SU-DHL-6 (cell line): Measurements from ENCODE around the gene MTMR3.

ENCODE experiments used
- H2AFZ ChIP-seq: fragments of 200-600 bp; sonication (generic); 2 replicates; pipeline ENCODE4 v1.6.1; 2014; ENCODE audit warnings: low read depth, mild to moderate bottlenecking, moderate library complexity, mixed read lengths, antibody characterized with exemption, low read length; ENCODE audit not compliant: severe bottlenecking
- H3F3A ChIP-seq: fragments of 200-600 bp; shearing (Covaris generic); 2 replicates; pipeline ENCODE4 v1.6.0; 2016; ENCODE audit warnings: antibody characterized with exemption, mild to moderate bottlenecking; ENCODE audit not compliant: insufficient read depth
- H3K27ac ChIP-seq: fragments of 200-600 bp; sonication (generic); 2 replicates; pipeline ENCODE4 v1.5.1; 2016; ENCODE audit warnings: low read depth, mild to moderate bottlenecking, low read length, moderate library complexity, mixed read lengths
- H3K27me3 ChIP-seq: fragments of 200-600 bp; sonication (generic), shearing (Covaris generic); 2 replicates; pipeline ENCODE4 v1.6.0; 2014; ENCODE audit warnings: mild to moderate bottlenecking, low read length
- H3K36me3 ChIP-seq: fragments of 200-600 bp; sonication (generic); 2 replicates; pipeline ENCODE4 v1.6.1; 2014; ENCODE audit warnings: mild to moderate bottlenecking, low read length, mixed read lengths
- H3K4me2 ChIP-seq: fragments of 300-600, 200-600 bp; shearing (Covaris generic), sonication (generic); 2 replicates; pipeline ENCODE4 v1.6.0; 2014; ENCODE audit warnings: low read length, low read depth, mild to moderate bottlenecking; ENCODE audit not compliant: poor library complexity, severe bottlenecking
- H3K4me3 ChIP-seq: fragments of 200-600 bp; sonication (generic); 2 replicates; pipeline ENCODE4 v1.5.1; 2014; ENCODE audit warnings: antibody characterized with exemption, low read length, mild to moderate bottlenecking, mixed read lengths; ENCODE audit not compliant: insufficient read depth, poor library complexity, severe bottlenecking
- H3K79me2 ChIP-seq: fragments of 200-600 bp; sonication (generic); 2 replicates; pipeline ENCODE4 v1.6.1; 2014; ENCODE audit warnings: mild to moderate bottlenecking, low read length, moderate library complexity; ENCODE audit not compliant: insufficient read depth
- H3K9ac ChIP-seq: fragments of 200-600 bp; sonication (generic); 2 replicates; pipeline ENCODE4 v1.7.0; 2014; ENCODE audit warnings: mild to moderate bottlenecking, low read length
- H3K9me2 ChIP-seq: fragments of 200-600 bp; sonication (generic); replicated peaks from 2 replicates; pipeline ENCODE4 v1.6.1; 2014; ENCODE audit warnings: low read length; ENCODE audit not compliant: insufficient read depth
- H3K9me3 ChIP-seq: fragments of 200-600 bp; sonication (generic); 2 replicates; pipeline ENCODE4 v1.6.1; 2014; ENCODE audit warnings: low read length, mixed read lengths; ENCODE audit not compliant: insufficient read depth
- H4K20me1 ChIP-seq: fragments of 200-600 bp; sonication (generic); 2 replicates; pipeline ENCODE4 v1.6.1; 2014; ENCODE audit warnings: low read depth, mild to moderate bottlenecking, antibody characterized with exemption, low read length, moderate library complexity, mixed read lengths
- EZH2phosphoT487 ChIP-seq: fragments of 200-600 bp; sonication (generic), shearing (Covaris generic); conservative IDR thresholded peaks from 2 replicates; pipeline ENCODE4 v1.6.1; 2018; ENCODE audit warnings: mild to moderate bottlenecking, antibody characterized with exemption, low read length, moderate library complexity, mixed read lengths
- TF ChIP-seq, protein P1 (sequence below): fragments of 200-600 bp; sonication (generic); IDR thresholded peaks from one replicate; pipeline ENCODE4 v1.5.1; 2017; ENCODE audit warnings: antibody characterized with exemption, mild to moderate bottlenecking, low read length, moderate library complexity; ENCODE audit not compliant: insufficient read depth, poor library complexity, severe bottlenecking

The MTMR3 gene

DNA sequence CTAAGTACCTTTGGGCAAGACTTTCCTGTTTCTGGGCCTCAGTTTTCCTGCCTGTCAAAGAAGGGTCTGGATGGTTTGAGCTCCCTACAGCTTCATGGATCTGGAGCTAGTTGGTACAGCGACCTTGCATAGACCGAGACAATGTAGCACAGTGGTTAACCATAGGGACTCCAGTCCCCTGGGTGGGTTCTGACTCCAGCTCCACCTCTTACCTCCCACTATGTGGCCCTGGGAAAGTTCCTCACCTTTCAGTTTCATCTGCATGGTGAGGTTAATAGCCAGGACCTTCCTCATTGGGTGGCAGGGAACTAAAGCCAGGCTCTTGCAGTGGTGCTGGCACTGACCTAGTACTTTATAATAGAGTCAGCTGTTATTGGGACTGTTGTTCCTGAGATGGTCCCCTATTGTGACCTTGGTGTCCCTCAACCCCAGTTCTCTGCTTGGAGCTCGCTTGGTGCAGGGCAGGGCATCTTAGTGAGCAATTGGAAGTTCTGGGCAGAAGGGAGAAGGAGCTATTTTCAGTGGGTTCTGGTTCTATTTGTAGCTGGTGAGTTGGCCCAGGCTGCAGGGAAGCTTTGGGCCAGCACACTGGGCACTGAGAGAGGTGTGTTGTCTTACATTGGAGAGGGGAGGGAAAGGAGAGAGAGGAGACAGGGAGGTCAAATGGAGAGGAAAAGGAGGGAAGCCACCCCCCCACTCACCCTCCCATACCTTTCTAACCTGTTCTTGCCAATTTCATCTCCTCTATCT, 10.7 kb upstream of the MTMR3 start:
- H3K27ac ChIP-seq = no peak overlapping the region
- no peaks in the 10 kb centered on the region for H3K27me3 ChIP-seq
- H3K9ac ChIP-seq = no peak overlapping the region
- no peak overlapping the region for H3K4me2 ChIP-seq
- no peaks in the 10 kb centered on the region for H4K20me1 ChIP-seq
- H2AFZ ChIP-seq = no peak overlapping the region
- H3K9me3 ChIP-seq = no peaks in the 10 kb centered on the region
- no peaks in the 10 kb centered on the region for H3K36me3 ChIP-seq
- H3K4me3 ChIP-seq = no peak overlapping the region
- TF ChIP-seq EZH2phosphoT487 = no peak
- TF ChIP-seq, protein P1, sequence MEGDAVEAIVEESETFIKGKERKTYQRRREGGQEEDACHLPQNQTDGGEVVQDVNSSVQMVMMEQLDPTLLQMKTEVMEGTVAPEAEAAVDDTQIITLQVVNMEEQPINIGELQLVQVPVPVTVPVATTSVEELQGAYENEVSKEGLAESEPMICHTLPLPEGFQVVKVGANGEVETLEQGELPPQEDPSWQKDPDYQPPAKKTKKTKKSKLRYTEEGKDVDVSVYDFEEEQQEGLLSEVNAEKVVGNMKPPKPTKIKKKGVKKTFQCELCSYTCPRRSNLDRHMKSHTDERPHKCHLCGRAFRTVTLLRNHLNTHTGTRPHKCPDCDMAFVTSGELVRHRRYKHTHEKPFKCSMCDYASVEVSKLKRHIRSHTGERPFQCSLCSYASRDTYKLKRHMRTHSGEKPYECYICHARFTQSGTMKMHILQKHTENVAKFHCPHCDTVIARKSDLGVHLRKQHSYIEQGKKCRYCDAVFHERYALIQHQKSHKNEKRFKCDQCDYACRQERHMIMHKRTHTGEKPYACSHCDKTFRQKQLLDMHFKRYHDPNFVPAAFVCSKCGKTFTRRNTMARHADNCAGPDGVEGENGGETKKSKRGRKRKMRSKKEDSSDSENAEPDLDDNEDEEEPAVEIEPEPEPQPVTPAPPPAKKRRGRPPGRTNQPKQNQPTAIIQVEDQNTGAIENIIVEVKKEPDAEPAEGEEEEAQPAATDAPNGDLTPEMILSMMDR = no peak
- H3F3A ChIP-seq = no peaks in the 10 kb centered on the region
- H3K79me2 ChIP-seq = no peaks in the 10 kb centered on the region
- no peaks in the 10 kb centered on the region for H3K9me2 ChIP-seq

GRCh38 chr22:29872989-29873388, 10.0 kb upstream of the MTMR3 start:
- no peak overlapping the region for H3K4me3 ChIP-seq
- no peaks in the 10 kb centered on the region for H3K9me3 ChIP-seq
- no peaks in the 10 kb centered on the region for H3K9me2 ChIP-seq
- H3K79me2 ChIP-seq = no peaks in the 10 kb centered on the region
- no peak for TF ChIP-seq EZH2phosphoT487
- TF ChIP-seq, protein P1 = no peak
- H4K20me1 ChIP-seq = no peaks in the 10 kb centered on the region
- no peak overlapping the region for H3K9ac ChIP-seq
- H3K27me3 ChIP-seq = no peaks in the 10 kb centered on the region
- no peaks in the 10 kb centered on the region for H3K36me3 ChIP-seq
- H3F3A ChIP-seq = no peaks in the 10 kb centered on the region
- no peak overlapping the region for H2AFZ ChIP-seq
- H3K27ac ChIP-seq = no peak overlapping the region
- H3K4me2 ChIP-seq = no peak overlapping the region

- no peak overlapping the region for H2AFZ ChIP-seq
- H3F3A ChIP-seq = no peaks in the 10 kb centered on the region
- no peaks in the 10 kb centered on the region for H3K9me3 ChIP-seq
- H3K36me3 ChIP-seq = no peaks in the 10 kb centered on the region
- no peak overlapping the region for H3K4me3 ChIP-seq
- no peak overlapping the region for H3K9ac ChIP-seq
- no peak overlapping the region for H3K27ac ChIP-seq
- no peaks in the 10 kb centered on the region for H4K20me1 ChIP-seq
- H3K4me2 ChIP-seq = no peak overlapping the region
- no peaks in the 10 kb centered on the region for H3K9me2 ChIP-seq
- TF ChIP-seq, protein P1 = no peak
- TF ChIP-seq EZH2phosphoT487 = no peak
- no peaks in the 10 kb centered on the region for H3K27me3 ChIP-seq
- H3K79me2 ChIP-seq = no peaks in the 10 kb centered on the region
Observed at GRCh38 chr22:29873943-29874342, 9.0 kb upstream of the MTMR3 start.
